Hindlimb muscle (tissue), 1 donor: ENCODE data around the gene CCDC178. TPM values are rescaled to one million over a fixed set of nuclear protein-coding genes. Genes with fewer than 3 reads are reported as not detected.
"Not testable (repeated sequence)": the region's sequence is repeated elsewhere in the genome, so short reads cannot be mapped to it uniquely, and the experiment has no call there.

Source experiments
- DNase-seq: peaks from one replicate; pipeline ENCODE4 v3.0.0-alpha.2; 2013
- polyA plus RNA-seq: library from polyadenylated mRNA; unstranded; fragments of 120-200 nt; gene quantifications from one replicate; pipeline ENCODE4 v1.2.1, GENCODE V29; 2013; ENCODE audit not compliant: insufficient read length

The CCDC178 gene
- polyA plus RNA-seq, 1 donor, result 0.36 TPM

- DNase-seq, result no peak
These were observed 84.8 kb downstream of the CCDC178 start for GRCh38 chr18:33355756-33356155.

GRCh38 chr18:33355263-33355662 is 85.3 kb downstream of the CCDC178 start:
- DNase-seq, result no peak

DNA sequence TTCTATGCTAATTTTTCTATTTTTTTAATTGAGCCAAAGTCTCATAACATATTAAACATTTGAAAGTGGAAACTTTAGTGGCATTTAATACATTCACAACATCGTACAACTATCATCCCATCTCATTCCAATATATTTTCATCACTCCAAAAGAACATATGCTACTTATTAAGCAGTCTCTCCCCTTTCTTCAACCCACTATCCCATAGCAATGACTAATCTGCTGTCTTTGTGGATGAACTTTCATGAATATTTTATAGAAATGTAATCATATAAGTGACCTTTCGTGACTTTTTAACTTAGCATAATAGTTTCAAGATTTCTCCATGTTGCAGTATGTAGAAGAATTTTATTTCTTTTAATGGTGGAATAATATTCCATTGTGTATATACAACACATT is 90.3 kb downstream of the CCDC178 start:
- DNase-seq, result no peak

DNA sequence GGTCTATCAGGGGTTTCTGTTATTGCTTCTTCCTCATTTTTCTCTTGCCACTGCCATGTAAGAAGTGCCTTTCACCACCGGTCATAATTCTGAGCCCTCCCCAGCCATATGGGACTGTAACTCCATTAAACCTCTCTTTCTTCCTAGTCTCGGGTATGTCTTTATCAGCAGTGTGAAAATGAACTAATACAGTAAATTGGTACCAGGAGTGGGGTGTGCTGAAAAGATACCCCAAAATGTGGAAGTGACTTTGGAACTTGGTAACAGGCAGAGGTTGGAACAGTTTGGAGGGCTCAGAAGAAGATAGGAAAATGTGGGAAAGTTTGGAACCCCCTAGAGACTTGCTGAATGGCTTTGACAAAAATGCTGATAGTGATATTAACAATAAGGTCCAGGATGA is 100.8 kb downstream of the CCDC178 start:
- not testable (repeated sequence) for DNase-seq

DNA sequence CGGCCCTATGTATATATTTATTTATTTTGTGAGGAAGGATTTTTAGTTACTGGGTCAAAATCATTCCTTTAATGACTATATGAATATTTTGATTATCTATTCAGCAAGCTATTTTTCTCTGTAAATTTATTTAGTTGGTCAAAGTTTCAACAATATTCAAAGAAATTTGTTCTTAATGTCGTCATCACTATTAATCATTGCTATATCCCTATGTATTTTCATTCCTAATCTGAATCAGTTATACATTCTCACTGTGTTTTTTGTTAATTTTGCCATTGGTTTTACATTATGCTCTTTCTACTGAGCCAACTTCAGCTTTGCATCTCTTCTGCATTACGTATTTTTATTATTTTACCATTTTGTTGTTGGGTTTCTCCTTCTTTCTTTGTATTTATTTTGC is 105.7 kb downstream of the CCDC178 start:
- DNase-seq, result no peak

DNA sequence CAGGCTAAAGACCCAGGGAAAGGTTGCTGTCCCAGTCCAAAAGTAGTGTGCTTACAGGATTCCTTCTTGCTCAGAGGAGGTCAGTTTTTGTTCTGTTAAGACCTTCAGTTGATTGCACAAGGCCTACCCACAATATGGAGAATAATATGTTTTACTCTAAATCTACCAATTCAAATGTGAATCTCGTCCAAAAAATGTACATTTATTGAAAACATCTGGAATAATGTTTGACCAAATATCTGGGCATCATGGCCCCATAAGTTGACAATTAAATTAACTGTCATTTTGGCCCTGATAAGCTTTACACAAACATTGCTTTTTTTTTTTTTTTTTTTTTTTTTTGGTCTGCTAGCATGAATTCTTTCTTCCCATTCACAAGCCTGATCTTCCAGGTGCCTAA is 109.8 kb downstream of the CCDC178 start:
- no peak for DNase-seq

DNA sequence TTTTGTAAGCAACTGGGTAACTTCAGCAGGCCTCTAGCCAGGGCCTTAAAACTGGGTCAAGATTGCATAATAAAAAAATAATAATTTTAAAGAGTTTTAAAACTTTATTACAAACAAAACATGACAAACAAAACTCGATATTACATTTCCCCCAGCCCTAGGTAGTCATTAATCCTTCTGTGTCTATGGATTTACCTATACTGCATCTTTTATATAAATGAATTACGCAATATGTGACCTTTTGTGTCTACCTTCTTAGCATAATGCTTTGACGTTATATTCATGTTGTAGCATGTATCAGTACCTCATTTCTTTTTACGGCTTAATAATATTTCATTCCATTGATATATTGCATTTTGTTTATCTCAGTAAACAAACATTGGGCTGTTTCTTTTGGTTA is 113.5 kb downstream of the CCDC178 start:
- DNase-seq, result no peak

DNA sequence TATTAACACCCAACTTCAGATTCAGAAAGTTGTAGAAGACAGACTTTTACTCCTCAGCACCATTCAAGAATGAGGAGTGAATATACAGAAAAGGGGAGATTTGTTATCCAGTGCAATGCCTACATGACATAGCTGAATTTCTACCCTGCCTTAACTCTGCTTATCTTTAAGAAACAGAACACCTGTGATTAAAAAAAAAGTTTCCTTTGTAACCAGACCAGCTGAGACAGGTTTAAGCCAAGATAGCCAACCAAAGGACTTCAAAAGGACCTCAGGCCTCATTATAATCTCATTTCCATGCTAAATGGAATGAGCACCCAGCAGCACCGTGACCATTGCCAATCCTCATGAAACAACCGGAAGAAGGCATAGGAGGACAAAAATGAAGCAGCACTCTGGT is 122.9 kb downstream of the CCDC178 start:
- no peak for DNase-seq

GRCh38 chr18:33316146-33316587 is 124.4 kb downstream of the CCDC178 start:
- DNase-seq, result no peak

DNA sequence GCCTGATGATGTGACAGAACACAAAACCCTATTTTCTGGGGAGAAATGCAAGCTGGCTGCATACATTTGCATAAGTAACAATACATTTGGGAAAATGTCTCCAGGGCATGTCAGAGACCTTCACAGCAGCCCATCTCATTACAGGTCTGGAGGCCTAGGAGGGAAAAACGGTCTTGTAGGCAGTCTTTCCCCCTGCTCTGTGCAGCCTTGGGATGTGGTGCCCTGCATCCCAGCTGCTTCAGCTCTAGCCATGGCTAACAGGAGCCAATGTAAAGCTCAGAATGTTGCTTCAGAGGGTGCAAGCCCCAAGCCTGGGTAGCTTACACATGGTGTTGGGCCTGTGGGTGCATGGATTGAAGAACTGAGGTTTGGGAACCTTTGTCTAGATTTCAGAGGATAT is 133.0 kb downstream of the CCDC178 start:
- DNase-seq, result no peak

DNA sequence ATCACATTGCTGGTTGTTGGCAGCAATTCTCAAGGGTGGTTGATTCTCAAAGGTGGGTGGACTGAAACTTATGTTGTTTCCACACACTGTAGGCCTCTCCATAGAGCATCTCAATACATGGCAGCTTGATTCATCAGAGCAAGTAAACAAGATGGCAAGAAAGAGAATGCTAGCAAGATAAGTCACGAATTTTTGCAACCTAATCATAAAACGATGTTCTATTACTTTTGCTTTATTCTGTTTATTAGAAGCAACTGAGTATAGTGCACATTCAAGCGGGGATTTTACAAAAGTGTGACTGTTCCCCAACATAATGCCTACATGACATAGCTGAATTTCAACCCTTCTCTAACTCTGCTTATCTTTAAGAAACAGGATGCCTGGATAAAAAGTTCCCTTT is 136.2 kb downstream of the CCDC178 start:
- no peak for DNase-seq

DNA sequence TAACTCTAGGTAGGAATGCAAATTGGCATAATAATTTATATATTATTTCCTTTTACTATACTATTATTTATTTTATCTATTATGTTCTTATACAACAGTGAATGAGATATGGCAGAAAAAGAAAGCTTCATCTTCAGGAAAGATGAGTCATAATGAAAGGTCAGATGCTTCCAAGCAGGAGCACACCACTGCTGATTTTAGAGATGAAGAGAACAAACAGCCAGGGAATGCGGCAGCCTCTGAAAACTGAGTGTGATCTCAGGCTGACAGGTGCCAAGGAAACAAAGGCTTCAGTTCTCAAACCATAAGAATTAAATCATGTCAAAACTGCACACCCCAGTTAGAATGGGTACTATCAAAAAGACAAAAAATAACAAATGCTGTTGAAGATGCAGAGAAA is 149.0 kb downstream of the CCDC178 start:
- DNase-seq, result no peak

DNA sequence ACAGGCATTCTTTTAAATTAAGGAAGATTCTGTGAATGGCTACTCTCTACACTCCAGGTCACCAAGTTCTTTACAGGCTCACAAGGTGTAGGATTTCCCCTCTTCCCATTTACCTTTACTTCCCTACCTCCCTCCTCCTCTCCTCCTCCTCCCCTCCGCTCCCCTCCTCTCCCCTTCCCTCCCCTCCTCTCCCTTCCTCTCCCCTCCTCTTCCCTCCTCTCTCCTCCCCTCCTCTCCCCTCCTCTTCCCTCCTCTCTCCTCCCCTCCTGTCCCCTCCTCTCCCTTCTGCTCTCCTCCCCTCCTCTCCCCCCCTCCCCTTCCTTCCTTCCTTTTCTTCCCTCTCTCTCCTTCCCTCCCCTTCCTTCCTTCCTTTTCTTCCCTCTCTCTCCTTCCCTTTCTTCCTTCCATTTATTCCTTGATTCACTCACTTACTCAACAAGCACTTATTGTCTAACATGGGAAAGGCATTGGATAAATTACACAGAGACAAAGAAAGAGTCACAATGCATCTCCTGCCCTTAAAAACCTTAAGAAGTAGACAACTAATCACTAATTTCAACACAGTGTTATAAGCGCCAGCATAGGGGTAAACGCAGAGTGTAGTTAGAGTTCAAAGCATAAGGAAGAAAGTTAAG is 152.3 kb downstream of the CCDC178 start:
- DNase-seq, result no peak

DNA sequence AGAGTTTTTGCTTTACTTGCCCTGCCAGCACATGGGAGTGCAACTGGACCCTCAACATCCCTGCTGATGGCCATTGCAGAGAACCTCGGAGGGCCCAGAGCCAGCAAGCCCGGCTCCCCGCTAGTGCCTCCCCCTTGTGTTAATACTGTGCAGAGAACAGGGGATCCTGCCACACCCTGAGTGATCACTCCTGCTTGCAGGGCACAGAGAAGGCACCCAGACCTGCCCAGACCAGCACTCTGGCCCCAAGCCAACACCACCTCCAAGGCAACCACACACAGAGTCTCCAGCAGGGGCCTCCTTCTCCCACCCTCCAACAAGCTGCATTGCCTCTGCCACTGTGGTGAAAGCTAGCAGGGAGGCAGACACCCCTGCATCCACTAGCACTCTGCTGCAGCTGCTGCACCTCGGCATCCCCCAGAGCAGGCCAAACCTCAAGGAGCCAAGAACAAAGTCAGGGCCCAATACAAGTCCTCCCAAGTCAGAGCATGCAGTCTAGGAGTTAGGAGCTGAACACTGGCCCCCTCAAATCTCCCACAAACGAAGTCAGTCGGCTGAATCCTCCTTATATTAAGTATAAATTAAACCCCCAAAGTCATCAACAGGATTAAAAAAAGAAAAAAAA is 157.7 kb downstream of the CCDC178 start:
- no peak for DNase-seq

GRCh38 chr18:33282142-33282541 is 158.4 kb downstream of the CCDC178 start:
- no peak for DNase-seq

- DNase-seq, result no peak
These were observed 163.1 kb downstream of the CCDC178 start for GRCh38 chr18:33277431-33277830.

- DNase-seq, result no peak
These were observed 164.7 kb downstream of the CCDC178 start for GRCh38 chr18:33275843-33276242.

GRCh38 chr18:33270297-33270696 is 170.2 kb downstream of the CCDC178 start:
- no peak for DNase-seq

DNA sequence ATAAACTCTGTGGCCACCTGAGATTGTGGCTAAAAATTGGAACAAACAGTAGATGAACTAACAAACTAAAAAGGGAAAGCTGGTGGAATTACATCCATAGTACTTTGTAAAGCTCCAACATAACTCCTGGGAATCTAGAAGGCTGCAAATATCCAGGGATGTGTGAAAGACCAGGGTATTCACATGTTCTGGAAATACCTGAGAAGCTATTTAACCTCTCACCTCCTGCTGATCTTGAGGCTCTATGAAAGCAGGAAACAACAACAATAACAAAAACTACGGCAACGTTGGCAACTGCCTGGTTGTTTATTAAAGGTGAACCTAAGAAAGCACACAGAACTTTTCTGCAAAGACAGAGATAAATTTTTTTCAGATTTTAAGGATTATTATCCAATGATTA is 171.3 kb downstream of the CCDC178 start:
- no peak for DNase-seq

GRCh38 chr18:33264566-33264965 is 176.0 kb downstream of the CCDC178 start:
- DNase-seq, result no peak

DNA sequence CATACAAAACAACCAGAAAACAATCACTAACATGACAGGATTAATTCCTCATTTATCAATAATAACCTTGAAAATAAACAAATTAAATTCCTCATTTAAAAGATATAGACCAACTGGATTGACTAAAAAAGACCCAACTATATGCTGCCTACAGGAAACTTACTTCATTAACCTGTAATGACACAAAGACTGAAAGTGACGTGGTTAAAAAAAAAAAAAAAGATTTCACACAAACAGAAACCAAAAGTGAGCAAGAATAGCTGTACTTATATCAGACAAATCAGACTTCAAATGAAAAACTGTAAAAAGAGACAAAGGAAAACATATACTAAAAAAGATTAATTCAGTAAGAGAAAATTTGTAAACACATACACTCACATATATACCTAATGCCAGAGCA is 201.2 kb downstream of the CCDC178 start:
- DNase-seq, result no peak

GRCh38 chr18:33232318-33232626 is 208.2 kb downstream of the CCDC178 start:
- DNase-seq, result no peak

GRCh38 chr18:33231474-33232317 is 208.8 kb downstream of the CCDC178 start:
- DNase-seq, result peak; percentile 66

- DNase-seq, result no peak
These were observed 228.2 kb downstream of the CCDC178 start for GRCh38 chr18:33212363-33212762.
